K562 (cell line): ENCODE results near the gene PPY. TPM values are rescaled to one million over a fixed set of nuclear protein-coding genes. Genes with fewer than 3 reads are reported as not detected.

Source experiments
- ATAC-seq: fragments of 200-7000 bp; cut with Tn5 transposase; 3 replicates; pipeline ENCODE4 v1.9.1; 2020; ENCODE audit warnings: moderate library complexity
- BruUV-seq: library from RNA; stranded (reverse); fragments of 400-500 nt; replicated peaks from 2 replicates; lab custom pipeline; 2021; lab: Mats Ljungman, UMichigan
- CTCF ChIA-PET: fragments of 300-600 bp; formaldehyde crosslinking; extraction: SDS; loops from one replicate; lab custom pipeline; 2021; ENCODE audit warnings: low intra/inter-chr PET ratio; lab: Yijun Ruan, JAX
- POLR2A ChIA-PET: fragments of 300-600, 350-650 bp; sonication (Branson Sonifier 250); formaldehyde crosslinking; extraction: SDS; loops from one replicate; lab custom pipeline; 2021; ENCODE audit warnings: antibody characterized with exemption, inconsistent platforms; lab: Yijun Ruan, JAX
- DNase-seq, 4 experiments: peaks; one replicate each; pipeline versions ENCODE4 v3.0.0 to v3.0.0-alpha.2; 2011 to 2018; ENCODE audit warnings: low spot score in 3 of 4, mixed read lengths in 3 of 4; ENCODE audit errors: extremely low read depth in 1 of 4
- FAIRE-seq: peaks from 2 replicates; lab custom pipeline; 2011; peaks lifted over from hg19 to GRCh38; lab: Jason Lieb, UNC
- H2AFZ ChIP-seq: 2 replicates; pipeline ENCODE4 v1.6.0; 2011; ENCODE audit warnings: low read depth, low read length, control low read depth, inconsistent platforms
- H3K27ac ChIP-seq: fragments of 200-600 bp; 3 replicates; pipeline ENCODE4 v1.8.0; 2011; ENCODE audit warnings: low read depth, mild to moderate bottlenecking, control low read depth, inconsistent platforms, low read length, moderate library complexity, mixed read lengths; ENCODE audit errors: extremely low read depth
- H3K27me3 ChIP-seq, 2 experiments: fragments of 300-600 bp in 1 of 2; 2 replicates in 1 of 2; 3 replicates in 1 of 2; pipeline versions ENCODE4 v1.6.0 to v1.8.0; 2011; ENCODE audit warnings: inconsistent platforms in 2 of 2, low read length in 2 of 2, mild to moderate bottlenecking in 1 of 2, mixed read lengths in 1 of 2, moderate library complexity in 1 of 2; ENCODE audit not compliant: control insufficient read depth in 2 of 2, insufficient read depth in 2 of 2
- H3K36me3 ChIP-seq: fragments of 300-600 bp; 3 replicates; pipeline ENCODE4 v1.8.0; 2011; ENCODE audit warnings: mild to moderate bottlenecking, low read length, inconsistent platforms; ENCODE audit not compliant: control insufficient read depth, insufficient read depth
- H3K4me1 ChIP-seq, 2 experiments: fragments of 200-600 bp in 1 of 2; replicated peaks in 1 of 2; 2 replicates in 1 of 2; 3 replicates in 1 of 2; pipeline versions ENCODE4 v1.5.1 to v1.8.0; 2011; ENCODE audit warnings: inconsistent platforms in 2 of 2, low read length in 2 of 2, mild to moderate bottlenecking in 1 of 2, mixed read lengths in 1 of 2, moderate library complexity in 1 of 2; ENCODE audit not compliant: control insufficient read depth in 2 of 2, insufficient read depth in 2 of 2
- H3K4me2 ChIP-seq: 2 replicates; pipeline ENCODE4 v1.6.1; 2011; ENCODE audit warnings: low read length, control low read depth, inconsistent platforms, mixed read lengths; ENCODE audit not compliant: insufficient read depth
- H3K4me3 ChIP-seq: fragments of 200-600 bp; sonication (generic), shearing (Covaris generic); 2 replicates; pipeline ENCODE4 v1.5.1; 2016; ENCODE audit warnings: control low read depth, inconsistent platforms
- H3K79me2 ChIP-seq: fragments of 200-600 bp; 3 replicates; pipeline ENCODE4 v1.8.0; 2011; ENCODE audit warnings: low read length, inconsistent platforms; ENCODE audit not compliant: control insufficient read depth, insufficient read depth
- H3K9ac ChIP-seq, 2 experiments: 2 replicates each; pipeline versions ENCODE4 v1.6.0 to v1.6.1; 2011; ENCODE audit warnings: low read depth in 2 of 2, low read length in 2 of 2, control low read depth in 1 of 2, inconsistent platforms in 1 of 2, mild to moderate bottlenecking in 1 of 2, mixed read lengths in 1 of 2; ENCODE audit not compliant: insufficient read depth in 1 of 2
- H3K9me1 ChIP-seq: one replicate; pipeline ENCODE4 v1.6.0; 2011; ENCODE audit warnings: inconsistent platforms, mild to moderate bottlenecking, low read length, moderate library complexity; ENCODE audit not compliant: control insufficient read depth, insufficient read depth
- H3K9me3 ChIP-seq: replicated peaks from 2 replicates; pipeline ENCODE4 v1.5.1; 2011; ENCODE audit warnings: low read depth, low read length, inconsistent platforms; ENCODE audit not compliant: control insufficient read depth, insufficient read depth
- H4K20me1 ChIP-seq: replicated peaks from 2 replicates; pipeline ENCODE4 v1.6.1; 2011; ENCODE audit warnings: low read length, inconsistent platforms, mixed read lengths; ENCODE audit not compliant: control insufficient read depth, insufficient read depth
- BHLHE40 ChIP-seq: IDR thresholded peaks from 2 replicates; pipeline ENCODE4 v1.6.1; 2011; ENCODE audit warnings: low read length, improper control_type of control experiment
- CHD1 ChIP-seq: fragments of 200-600 bp; sonication (generic); IDR thresholded peaks from one replicate; pipeline ENCODE4 v1.6.1; 2012; ENCODE audit warnings: mild to moderate bottlenecking, moderate library complexity, low read length, inconsistent platforms
- CHD4 ChIP-seq: fragments of 200-600 bp; sonication (generic); IDR thresholded peaks from 3 replicates; pipeline ENCODE4 v1.6.1; 2012; ENCODE audit warnings: low read depth, mild to moderate bottlenecking, mixed read lengths, low read length, inconsistent platforms; ENCODE audit not compliant: insufficient read depth, insufficient replicate concordance, poor library complexity, severe bottlenecking
- FOXA1 ChIP-seq: fragments of 450-650 bp; IDR thresholded peaks from 2 replicates; pipeline ENCODE4 v1.6.1; 2016; ENCODE audit warnings: mild to moderate bottlenecking, borderline replicate concordance
- HNRNPLL ChIP-seq: fragments of 200-400 bp; formaldehyde crosslinking; IDR thresholded peaks from 2 replicates; pipeline ENCODE4 v1.6.1; 2017; ENCODE audit warnings: low read length, low read depth, mild to moderate bottlenecking; ENCODE audit not compliant: poor library complexity, severe bottlenecking
- LARP7 ChIP-seq: fragments of 450-650 bp; IDR thresholded peaks from 2 replicates; pipeline ENCODE4 v1.6.1; 2016
- MYC ChIP-seq, 2 experiments: fragments of 250-450 bp in 1 of 2; sonication (Bioruptor Pico) in 1 of 2; IDR thresholded peaks; 2 replicates each; pipeline versions ENCODE4 v1.5.1 to v1.6.1; 2012 to 2021; ENCODE audit warnings: low read depth in 2 of 2, borderline replicate concordance in 1 of 2, improper control_type of control experiment in 1 of 2, low read length in 1 of 2, mild to moderate bottlenecking in 1 of 2, moderate library complexity in 1 of 2
- THAP7 ChIP-seq: fragments of 250-450 bp; sonication (Bioruptor Pico); IDR thresholded peaks from 2 replicates; pipeline ENCODE4 v1.5.0; 2021
- ZBTB8A ChIP-seq: fragments of 450-650 bp; IDR thresholded peaks from 2 replicates; pipeline ENCODE4 v1.6.1; 2018; ENCODE audit warnings: mild to moderate bottlenecking, moderate library complexity; ENCODE audit not compliant: partially characterized antibody
- ZEB2 ChIP-seq: fragments of 450-650 bp; IDR thresholded peaks from 2 replicates; pipeline ENCODE4 v1.6.1; 2016
- ZFP30 ChIP-seq: fragments of 250-450 bp; sonication (Bioruptor Pico); IDR thresholded peaks from 2 replicates; pipeline ENCODE4 v1.8.0; 2022; ENCODE audit warnings: moderate library complexity, mild to moderate bottlenecking, inconsistent platforms, borderline replicate concordance
- ZNF184 ChIP-seq: sonication (generic); formaldehyde crosslinking; IDR thresholded peaks from 2 replicates; pipeline ENCODE4 v1.5.0; 2020; ENCODE audit warnings: missing genetic modification reagents
- ZNF57 ChIP-seq: fragments of 450-650 bp; formaldehyde crosslinking; IDR thresholded peaks from 2 replicates; pipeline ENCODE4 v1.4.0; 2020; ENCODE audit warnings: mild to moderate bottlenecking, moderate library complexity
- ZSCAN32 ChIP-seq: fragments of 450-650 bp; formaldehyde crosslinking; IDR thresholded peaks from 2 replicates; pipeline ENCODE4 v1.4.0; 2020; ENCODE audit warnings: mild to moderate bottlenecking, moderate library complexity
- WGBS: fragments of 100-300 bp; shearing (Covaris generic); methylation state at CpG from one replicate; pipeline ENCODE4 v1.1.6; 2016; ENCODE audit warnings: low coverage, mixed read lengths; ENCODE audit not compliant: insufficient coverage; ENCODE audit errors: missing lambda C conversion rate; 5-methylcytosine and 5-hydroxymethylcytosine counted together
- in situ Hi-C: fragments of 300-500 bp; cut with MboI; formaldehyde crosslinking; loops from 4 replicates; pipeline ENCODE4 v1.15.0; 2018; ENCODE audit warnings: inconsistent platforms, mixed read lengths
- intact Hi-C: fragments of 100-400 bp; cut with micrococcal nuclease; formaldehyde crosslinking; loops from 2 replicates; pipeline ENCODE4 v1.14.2; 2022
- polyA plus RNA-seq, 8 experiments: library from polyadenylated mRNA; depleted of rRNA in 4 of 8; stranded (reverse) in 5 of 8; unstranded in 3 of 8; fragments of >200 nt; fragmentation: Nextera tagmentation in 2 of 8; fragmentation: Illumina TruSeq in 1 of 8; extraction: Ambion mirVana in 2 of 8; extraction: Trizol in 1 of 8; gene quantifications; 2 replicates each; pipeline versions ENCODE4 v1.2.1 to v1.2.3, GENCODE V29; 2011 to 2014; ENCODE audit warnings: inconsistent platforms in 1 of 8, missing spikeins in 1 of 8
- total RNA-seq, 7 experiments: library from RNA; depleted of rRNA in 6 of 7; stranded (reverse); fragments of >200 nt in 6 of 7; fragmentation: Illumina TruSeq in 2 of 7; extraction: Trizol in 2 of 7; gene quantifications; 2 replicates each; pipeline versions ENCODE4 v1.2.1 to v1.2.3, GENCODE V29; 2011 to 2021; ENCODE audit warnings: low replicate concordance in 1 of 7

Gene PPY
- total and polyA plus RNA-seq, 9 of the 15 experiments (the other 6 are each of a cell fraction or from before 2014, with no cell fraction given): not detected

GRCh38 chr17:43966276-43966675 is 24.0 kb upstream of the PPY start:
- Histone ChIP-seq H3K9me3 (no peaks in the 10 kb centered on the region), H3K9ac (no peak overlapping the region), H3K27ac (no peak overlapping the region), H3K79me2 (no peaks in the 10 kb centered on the region), H3K4me2 (no peak overlapping the region), H3K36me3 (no peaks in the 10 kb centered on the region), H3K9me1 (no peaks in the 10 kb centered on the region), H2AFZ (no peak overlapping the region), H4K20me1 (0 out of 2 replicates have a peak, but pooled peaks cover 4% of the 10 kb centered on the region), H3K27me3 (peaks cover 23 to 49% of the 10 kb centered on the region in 2 experiments; a peak in 4 of 5 replicates), H3K4me1 (no peaks in the 10 kb centered on the region), H3K4me3 (no peak overlapping the region)
- intact Hi-C loops (no loop called here), in situ Hi-C loops (no loop called here)
- ATAC-seq (no peak), DNase-seq (no peak), FAIRE-seq (no peak)
- TF ChIP-seq FOXA1 (no peak), ZFP30 (CRISPR knock-in tag) (no peak), HNRNPLL (no peak), ZEB2 (no peak), ZNF184 (CRISPR knock-in tag) (no peak), ZBTB8A (no peak)
- 3% methylated on average over 3 of the region's 3 CpGs for WGBS
- ChIA-PET POLR2A (no interaction called here), CTCF (interaction anchor here (0.6 kb wide), 1 partner anchor 30 kb away, joined by 3 read pairs; no protein-coding TSS in a partner anchor)
- BruUV-seq: no TSS peak

- no peaks in the 10 kb centered on the region for H3K79me2 ChIP-seq
- POLR2A ChIA-PET: interaction anchor here (0.7 kb wide), 1 partner anchor 73 kb away, joined by 3 read pairs; no protein-coding TSS in a partner anchor
- H3K9me1 ChIP-seq: no peaks in the 10 kb centered on the region
- no peak overlapping the region for H2AFZ ChIP-seq
- H3K27ac ChIP-seq: no peak overlapping the region
- in situ Hi-C loops: no loop called here
- 2% methylated on average over 7 of the region's 7 CpGs for WGBS
- H3K9me3 ChIP-seq: no peaks in the 10 kb centered on the region
- no TSS peak for BruUV-seq
- no peak for ATAC-seq
- H3K4me2 ChIP-seq: no peak overlapping the region
- H3K4me1 ChIP-seq: no peaks in the 10 kb centered on the region
- H3K36me3 ChIP-seq: no peaks in the 10 kb centered on the region
- H4K20me1 ChIP-seq: no peaks in the 10 kb centered on the region
- FAIRE-seq: no peak
- H3K4me3 ChIP-seq: no peak overlapping the region
- CTCF ChIA-PET: no interaction called here
- intact Hi-C loops: no loop called here
- H3K27me3 ChIP-seq: peaks cover 23 to 49% of the 10 kb centered on the region in 2 experiments
- DNase-seq: no peak
- H3K9ac ChIP-seq: no peak overlapping the region
- TF ChIP-seq ZNF57 (CRISPR knock-in tag) (no peak), CHD4 (no peak), BHLHE40 (no peak), CHD1 (no peak), LARP7 (no peak), ZSCAN32 (CRISPR knock-in tag) (no peak), THAP7 (CRISPR knock-in tag) (no peak), MYC (IDR thresholded peaks at IDR 0.05; ENCODE audit: low read depth, low read length) (no peak), MYC (CRISPR knock-in tag; IDR thresholded peaks at IDR 0.05; ENCODE audit: borderline replicate concordance, low read depth) (no peak)
These were observed 20.2 kb upstream of the PPY start for GRCh38 chr17:43962479-43962878.
